ENCODE measurements around the gene FOXP2.
"Not testable (repeated sequence)": the region's sequence is repeated elsewhere in the genome, so short reads cannot be mapped to it uniquely, and the experiment has no call there.

Gene FOXP2

DNA sequence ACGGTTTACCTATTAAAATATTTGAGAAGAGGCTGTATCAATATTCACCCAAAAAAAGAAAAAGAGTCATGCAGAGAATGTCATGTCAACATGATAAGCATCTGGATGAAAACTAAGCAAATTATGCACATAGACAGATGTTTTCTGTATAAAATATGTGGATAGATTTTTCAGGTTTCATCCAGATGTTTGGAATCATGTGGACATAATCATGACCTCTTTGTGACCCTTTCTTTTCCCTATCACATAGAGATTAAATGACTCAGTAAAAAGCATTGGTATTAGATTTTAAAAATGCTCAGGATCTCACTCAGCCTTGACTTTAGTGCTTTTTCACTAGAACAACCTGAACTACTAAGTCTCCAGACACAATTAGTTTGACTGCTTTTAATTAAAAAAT lies 90.0 kb downstream of the FOXP2 start:
- DNase-seq = peak; percentile 18

- no peak for DNase-seq
Measured at GRCh38 chr7:114507381-114507780, 92.8 kb downstream of the FOXP2 start.

DNA sequence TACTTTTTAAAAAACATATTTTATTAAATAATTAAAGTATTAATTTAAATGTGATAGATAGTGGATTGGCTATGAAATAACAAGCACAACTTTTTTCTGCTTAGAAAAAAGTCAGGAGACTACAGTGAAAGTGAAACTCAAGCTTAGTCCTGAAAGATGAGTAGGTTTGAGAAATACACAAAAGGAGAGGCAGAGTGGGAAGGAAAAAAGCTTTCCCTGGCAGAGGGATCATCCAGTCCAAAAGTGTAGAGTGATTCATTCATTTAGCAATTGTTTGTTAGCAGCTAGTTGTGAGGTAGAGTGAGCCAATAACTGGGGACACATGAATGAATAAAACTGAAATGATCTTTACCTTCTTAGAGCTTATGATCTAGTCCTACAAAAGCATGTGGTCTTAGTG lies 93.5 kb downstream of the FOXP2 start:
- DNase-seq = peak; percentile 7

- DNase-seq = not testable (repeated sequence)
Measured at GRCh38 chr7:114510824-114511223, 96.2 kb downstream of the FOXP2 start.

DNA sequence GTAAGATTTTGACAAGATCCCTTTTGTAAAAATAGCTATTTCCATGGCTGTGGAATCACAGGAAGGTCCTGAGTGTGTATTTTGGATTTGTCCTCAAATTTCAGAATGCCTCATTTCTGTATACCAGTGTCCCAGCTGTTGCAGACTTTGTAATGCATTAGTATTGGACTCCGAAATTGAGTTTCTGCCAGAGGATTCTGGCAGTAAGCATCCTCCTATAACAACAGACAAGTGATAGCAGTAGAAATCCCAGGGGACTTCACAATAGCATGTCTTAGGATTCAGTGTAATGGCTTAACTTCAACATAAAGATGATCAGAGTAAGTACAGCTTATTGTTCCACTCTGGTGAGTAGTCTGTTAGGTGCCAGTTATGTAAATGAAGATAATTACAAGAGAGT lies 104.6 kb downstream of the FOXP2 start:
- DNase-seq = peak; percentile 3

DNA sequence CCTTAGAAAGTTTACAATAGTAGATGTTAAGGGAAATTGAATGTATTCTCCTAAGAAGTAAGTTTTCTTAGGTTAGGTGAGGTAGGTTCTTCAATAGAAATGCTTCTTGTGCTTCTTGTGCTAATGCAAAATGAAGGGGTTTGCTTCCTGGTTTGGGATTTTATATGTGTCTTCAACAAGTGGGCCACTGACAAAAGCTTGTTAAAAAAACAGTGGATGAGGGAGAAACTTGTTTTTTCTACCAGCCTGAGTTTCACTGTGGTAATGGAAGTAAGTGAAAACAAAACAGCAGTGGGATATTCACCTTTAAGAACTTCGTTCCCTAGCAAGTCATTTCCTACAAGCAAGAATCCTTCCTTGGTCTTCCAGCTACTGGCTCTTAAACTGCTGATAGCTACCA lies 107.5 kb downstream of the FOXP2 start:
- no peak for DNase-seq

GRCh38 chr7:114527589-114527988 lies 113.0 kb downstream of the FOXP2 start:
- DNase-seq = no peak

DNA sequence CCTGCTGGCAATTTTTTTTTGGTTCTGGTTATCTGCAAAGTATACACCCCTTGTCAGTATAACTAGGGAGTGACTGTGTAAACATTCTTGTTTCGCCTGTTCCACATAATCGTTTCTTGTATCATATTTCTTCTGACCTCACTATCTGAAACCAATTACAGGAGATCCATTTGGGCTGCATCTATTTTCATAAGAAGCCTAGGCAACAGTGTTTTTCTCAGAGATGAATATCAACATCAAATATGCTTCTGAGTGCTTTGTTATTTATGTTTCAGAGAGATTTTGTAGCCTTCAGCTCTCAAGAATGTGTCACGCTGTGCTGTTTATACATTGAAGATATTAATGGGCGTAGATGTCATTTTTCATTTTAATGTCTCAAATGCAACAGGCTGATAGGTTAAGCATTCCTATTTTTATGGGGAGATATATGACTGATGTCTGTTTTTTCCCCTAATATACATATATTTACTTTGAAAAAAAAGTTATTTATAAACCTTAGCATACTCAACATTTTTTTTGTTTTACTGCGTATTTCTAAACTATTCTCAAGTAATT lies 115.5 kb downstream of the FOXP2 start:
- DNase-seq = peak; percentile 29

DNA sequence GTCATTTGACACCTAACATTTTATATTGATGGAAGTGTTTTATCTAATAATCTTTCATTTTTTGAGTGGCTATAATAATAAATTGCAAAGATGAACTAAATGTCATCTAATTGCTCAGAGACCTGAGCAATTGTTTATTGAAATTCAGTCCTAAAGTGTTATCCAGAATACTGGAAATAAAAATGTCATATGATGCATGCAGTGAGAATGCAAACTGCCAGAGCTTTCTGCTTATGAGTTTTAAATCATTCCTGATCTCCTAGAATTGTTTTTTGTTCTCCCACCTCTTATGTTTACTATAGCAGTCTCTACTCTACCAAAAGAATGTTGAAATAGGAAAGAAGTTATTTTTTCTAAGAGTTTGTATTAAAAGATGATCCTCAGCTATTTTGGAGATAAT lies 116.7 kb downstream of the FOXP2 start:
- no peak for DNase-seq

DNA sequence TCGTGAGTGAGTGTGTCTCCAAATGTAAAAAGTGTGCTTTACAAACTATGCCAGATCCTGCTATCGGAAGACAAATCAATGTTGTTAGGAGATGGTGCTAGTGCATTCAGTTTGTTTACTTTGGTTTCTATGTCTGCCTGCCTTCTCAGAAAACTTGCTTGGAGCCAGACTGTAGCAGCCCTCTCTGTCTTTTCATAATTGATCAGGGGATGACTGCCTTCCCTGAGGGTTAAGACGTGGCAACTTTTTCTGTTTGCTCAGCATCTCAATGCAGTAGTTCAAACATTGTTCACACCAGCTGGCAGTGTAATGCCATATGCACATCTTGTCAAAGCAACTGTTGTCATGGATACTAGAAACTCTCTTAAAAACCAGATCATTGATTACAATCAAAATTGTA lies 118.5 kb downstream of the FOXP2 start:
- no peak for DNase-seq

GRCh38 chr7:114534953-114535352 lies 120.3 kb downstream of the FOXP2 start:
- no peak for DNase-seq

DNA sequence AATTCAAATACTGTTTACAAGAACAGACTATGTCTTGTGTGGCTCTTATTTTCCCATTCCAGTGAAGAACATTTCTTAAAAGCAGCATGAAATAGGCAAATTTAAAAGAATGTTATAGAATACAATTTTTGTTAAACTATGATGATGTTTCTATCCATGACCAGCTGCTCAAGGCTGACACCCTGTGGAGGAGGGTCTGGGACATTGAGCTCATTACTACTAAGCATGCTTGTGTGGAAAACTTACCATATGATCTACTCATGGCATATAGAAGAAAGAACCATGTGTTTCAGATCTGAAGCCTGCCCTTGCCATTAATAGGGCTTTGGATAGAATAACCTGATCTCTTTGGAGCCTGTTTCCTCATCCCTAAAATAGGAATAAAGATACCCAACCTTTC lies 125.0 kb downstream of the FOXP2 start:
- DNase-seq = peak; percentile 41

DNA sequence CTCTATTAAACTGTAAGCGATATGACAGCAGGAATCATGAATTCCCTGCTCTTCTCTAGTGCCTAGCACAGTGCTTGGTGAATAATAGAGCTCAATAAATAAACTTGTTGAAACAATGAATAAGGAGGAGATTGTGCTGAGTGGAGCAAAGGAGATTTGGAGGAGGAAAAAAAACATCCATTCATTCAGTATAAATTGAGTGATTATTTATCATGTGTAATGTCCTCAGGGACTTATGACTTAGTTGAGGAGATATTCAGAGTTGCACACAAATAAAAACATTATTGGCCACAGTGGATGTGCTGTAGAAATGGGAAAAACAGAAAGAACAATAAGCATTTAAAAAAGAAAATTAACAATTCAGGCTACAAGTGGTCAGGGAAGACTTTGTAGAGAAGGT lies 125.7 kb downstream of the FOXP2 start:
- DNase-seq = no peak

DNA sequence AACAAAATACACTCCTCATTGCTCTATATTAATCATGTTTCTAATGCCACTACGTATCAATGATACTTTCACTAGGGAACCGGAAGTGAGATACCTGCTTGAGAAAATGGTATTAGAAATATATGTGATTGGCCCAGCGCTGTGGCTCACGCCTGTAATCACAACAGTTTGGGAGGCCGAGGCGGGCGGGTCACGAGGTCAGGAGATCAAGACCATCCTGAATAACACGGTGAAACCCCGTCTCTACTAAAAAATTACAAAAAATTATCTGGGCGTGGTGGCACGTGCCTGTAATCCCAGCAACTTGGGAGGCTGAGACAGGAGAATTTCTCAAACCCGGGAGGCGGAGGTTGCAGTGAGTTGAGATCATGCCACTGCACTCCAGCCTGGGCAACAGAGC lies 132.7 kb downstream of the FOXP2 start:
- DNase-seq = not testable (repeated sequence)

GRCh38 chr7:114548081-114548980 lies 133.7 kb downstream of the FOXP2 start:
- DNase-seq = peak; percentile 21

GRCh38 chr7:114554781-114555537 lies 140.3 kb downstream of the FOXP2 start:
- peak; percentile 53 for DNase-seq

- DNase-seq = peak; percentile 56
Measured at GRCh38 chr7:114567416-114567815, 152.8 kb downstream of the FOXP2 start.

DNA sequence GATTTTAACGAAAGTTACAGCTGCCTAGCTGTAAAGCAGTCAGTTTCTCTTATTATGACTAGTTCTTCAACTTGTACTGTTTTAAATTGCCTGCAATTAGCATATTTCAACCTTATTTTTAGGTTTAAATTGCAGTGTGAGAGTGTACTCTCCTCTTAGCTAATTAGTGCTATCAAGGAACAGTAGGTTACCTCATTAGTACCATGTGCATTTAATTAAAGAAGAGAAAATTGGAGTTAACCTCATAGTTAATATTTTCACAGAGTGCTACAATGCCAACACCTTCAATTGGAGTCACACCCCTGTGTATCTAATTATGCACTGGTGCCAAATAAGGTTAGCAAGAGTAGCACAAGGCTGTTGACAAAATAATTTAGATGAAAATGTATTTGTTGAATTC lies 154.6 kb downstream of the FOXP2 start:
- no peak for DNase-seq

- peak; percentile 43 for DNase-seq
Measured at GRCh38 chr7:114574384-114574783, 159.8 kb downstream of the FOXP2 start.

DNA sequence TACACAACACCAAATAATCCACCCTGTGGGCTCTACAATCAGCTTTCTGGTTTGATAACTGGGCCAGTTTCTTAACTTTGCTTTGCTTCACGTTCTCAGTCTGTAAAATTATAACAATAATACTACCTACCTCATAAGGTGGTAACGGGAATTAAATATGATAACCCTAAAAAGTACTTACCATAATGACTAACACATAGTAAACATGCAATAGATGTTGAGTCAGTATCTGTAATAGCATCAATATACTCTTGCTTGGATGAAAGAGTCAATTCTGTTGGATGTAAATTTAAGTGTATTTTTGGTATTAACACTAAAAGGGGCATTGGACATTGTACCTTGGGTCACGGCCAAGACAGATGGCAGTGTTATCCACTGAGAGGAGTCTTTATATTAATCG lies 160.5 kb downstream of the FOXP2 start:
- no peak for DNase-seq

GRCh38 chr7:114580963-114581362 lies 166.3 kb downstream of the FOXP2 start:
- not testable (repeated sequence) for DNase-seq

DNA sequence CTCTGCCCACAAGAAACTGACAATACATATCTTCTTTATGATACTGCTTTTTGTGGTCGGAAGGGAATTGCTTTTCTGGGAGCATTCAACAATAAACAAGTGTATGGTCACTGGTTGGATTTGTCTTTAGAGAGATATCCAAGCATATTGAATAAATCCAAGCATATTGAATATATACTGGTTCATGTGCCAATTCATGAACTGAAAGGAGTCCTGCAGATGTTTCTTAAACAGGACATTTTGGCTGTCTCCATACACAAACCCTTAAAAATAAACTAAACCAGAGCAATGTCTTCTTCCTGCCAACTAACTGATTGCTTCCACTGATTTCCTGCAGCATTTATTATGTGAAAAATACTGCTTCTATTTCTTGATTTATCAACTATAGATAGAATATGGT lies 173.9 kb downstream of the FOXP2 start:
- DNase-seq = no peak

DNA sequence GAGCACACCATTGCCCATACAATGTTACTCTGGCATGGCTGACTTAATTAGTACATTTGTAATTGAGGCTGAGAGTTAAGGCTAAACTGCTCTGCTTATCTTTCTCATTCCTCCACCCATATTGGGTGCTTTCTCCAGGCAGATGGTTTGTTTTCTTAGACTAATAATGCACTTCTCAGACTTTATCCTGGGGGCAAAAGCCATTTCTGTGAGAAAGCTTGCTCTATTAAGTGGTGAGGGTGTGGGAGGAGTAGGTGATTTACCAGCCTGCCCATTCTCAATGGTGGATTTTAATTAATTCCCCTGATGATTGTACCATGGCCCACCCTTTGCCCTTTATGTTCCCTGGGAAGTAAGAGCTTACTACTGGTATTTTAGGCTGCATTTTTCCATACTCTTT lies 174.8 kb downstream of the FOXP2 start:
- no peak for DNase-seq

- DNase-seq = no peak
Measured at GRCh38 chr7:114590298-114590697, 175.7 kb downstream of the FOXP2 start.
